ENCODE results near the gene CTNNA1. TPM values are rescaled to one million over a fixed set of nuclear protein-coding genes. Genes with fewer than 3 reads are reported as not detected.
A peak's percentile ranks its signal among the peaks of the same experiment; 100 is the strongest.

Gene CTNNA1
- total RNA-seq, 3 donors from 2014 or later = 347 to 457 (median 380) TPM

DNA sequence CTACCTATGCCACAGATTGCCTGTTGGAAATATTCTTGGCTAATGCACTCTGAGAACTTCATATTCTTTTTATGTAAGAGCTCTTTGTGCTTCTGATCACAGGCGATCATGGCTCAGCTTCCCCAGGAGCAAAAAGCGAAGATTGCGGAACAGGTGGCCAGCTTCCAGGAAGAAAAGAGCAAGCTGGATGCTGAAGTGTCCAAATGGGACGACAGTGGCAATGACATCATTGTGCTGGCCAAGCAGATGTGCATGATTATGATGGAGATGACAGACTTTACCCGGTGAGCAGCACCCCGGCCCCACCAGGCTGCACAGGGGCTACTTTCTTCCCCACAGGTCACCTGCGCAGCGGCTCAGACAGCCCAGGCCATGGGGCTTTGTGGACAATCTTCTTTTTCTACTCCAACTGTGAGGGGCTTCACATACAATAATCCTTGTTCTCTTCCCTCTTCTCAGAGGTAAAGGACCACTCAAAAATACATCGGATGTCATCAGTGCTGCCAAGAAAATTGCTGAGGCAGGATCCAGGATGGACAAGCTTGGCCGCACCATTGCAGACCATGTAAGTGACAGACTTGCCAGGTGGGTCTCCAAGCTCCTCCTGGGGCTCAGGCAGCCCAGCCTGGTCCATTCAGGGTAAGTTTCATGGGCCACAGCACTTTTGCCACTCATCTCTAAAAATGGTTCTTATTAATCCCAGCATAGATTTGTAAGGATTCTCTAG is 177.3 kb downstream of the CTNNA1 start:
- peaks cover 5% of the 10 kb centered on the region for H3K36me3 ChIP-seq (ENCODE audit: low read depth)
- TF ChIP-seq, protein P1, sequence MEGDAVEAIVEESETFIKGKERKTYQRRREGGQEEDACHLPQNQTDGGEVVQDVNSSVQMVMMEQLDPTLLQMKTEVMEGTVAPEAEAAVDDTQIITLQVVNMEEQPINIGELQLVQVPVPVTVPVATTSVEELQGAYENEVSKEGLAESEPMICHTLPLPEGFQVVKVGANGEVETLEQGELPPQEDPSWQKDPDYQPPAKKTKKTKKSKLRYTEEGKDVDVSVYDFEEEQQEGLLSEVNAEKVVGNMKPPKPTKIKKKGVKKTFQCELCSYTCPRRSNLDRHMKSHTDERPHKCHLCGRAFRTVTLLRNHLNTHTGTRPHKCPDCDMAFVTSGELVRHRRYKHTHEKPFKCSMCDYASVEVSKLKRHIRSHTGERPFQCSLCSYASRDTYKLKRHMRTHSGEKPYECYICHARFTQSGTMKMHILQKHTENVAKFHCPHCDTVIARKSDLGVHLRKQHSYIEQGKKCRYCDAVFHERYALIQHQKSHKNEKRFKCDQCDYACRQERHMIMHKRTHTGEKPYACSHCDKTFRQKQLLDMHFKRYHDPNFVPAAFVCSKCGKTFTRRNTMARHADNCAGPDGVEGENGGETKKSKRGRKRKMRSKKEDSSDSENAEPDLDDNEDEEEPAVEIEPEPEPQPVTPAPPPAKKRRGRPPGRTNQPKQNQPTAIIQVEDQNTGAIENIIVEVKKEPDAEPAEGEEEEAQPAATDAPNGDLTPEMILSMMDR (IDR thresholded peaks at IDR 0.05) = no peak
- H3K4me1 ChIP-seq (ENCODE audit: low read depth) = peaks cover 2% of the 10 kb centered on the region
- H3K9me3 ChIP-seq = no peaks in the 10 kb centered on the region
- intact Hi-C loops (cut with DNase I, micrococcal nuclease) = no loop called here
- DNase-seq (no peak), ATAC-seq (no peak)
- no peak overlapping the region for H3K4me3 ChIP-seq

DNA sequence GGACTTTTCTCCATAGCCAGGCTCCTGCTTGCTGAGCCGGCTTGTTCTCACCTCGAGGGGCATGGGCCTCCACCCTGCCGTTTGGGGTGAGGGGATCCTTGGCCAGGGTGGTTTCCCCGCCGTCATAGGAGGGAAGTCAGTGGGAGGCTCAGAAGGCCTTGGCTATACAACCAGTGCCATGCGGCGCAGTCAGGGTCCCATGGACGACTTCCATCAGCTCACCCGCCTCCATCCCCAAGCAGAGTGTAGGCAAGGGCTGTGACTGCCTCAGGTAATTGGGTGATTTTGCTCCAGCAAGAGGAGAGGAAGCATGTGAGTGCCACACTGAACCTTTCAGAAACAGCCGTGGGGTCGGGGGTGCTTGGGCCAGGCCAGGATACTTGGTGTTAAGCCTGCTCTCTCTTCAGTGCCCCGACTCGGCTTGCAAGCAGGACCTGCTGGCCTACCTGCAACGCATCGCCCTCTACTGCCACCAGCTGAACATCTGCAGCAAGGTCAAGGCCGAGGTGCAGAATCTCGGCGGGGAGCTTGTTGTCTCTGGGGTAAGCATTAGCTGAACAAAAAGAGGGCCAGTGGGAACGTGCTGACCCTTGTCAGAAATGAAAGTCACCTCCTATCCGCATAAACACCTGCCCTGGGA is 179.1 kb downstream of the CTNNA1 start:
- Histone ChIP-seq H3K9me3 (no peaks in the 10 kb centered on the region), H3K36me3 (ENCODE audit: low read depth) (peaks cover 5% of the 10 kb centered on the region), H3K4me1 (ENCODE audit: low read depth) (no peaks in the 10 kb centered on the region), H3K4me3 (no peak overlapping the region)
- peak in 1 of 3 donors; percentile 39 for DNase-seq
- TF ChIP-seq, protein P1 (IDR thresholded peaks at IDR 0.05) = no peak
- intact Hi-C loops (cut with DNase I, micrococcal nuclease) = no loop called here
- ATAC-seq = no peak

DNA sequence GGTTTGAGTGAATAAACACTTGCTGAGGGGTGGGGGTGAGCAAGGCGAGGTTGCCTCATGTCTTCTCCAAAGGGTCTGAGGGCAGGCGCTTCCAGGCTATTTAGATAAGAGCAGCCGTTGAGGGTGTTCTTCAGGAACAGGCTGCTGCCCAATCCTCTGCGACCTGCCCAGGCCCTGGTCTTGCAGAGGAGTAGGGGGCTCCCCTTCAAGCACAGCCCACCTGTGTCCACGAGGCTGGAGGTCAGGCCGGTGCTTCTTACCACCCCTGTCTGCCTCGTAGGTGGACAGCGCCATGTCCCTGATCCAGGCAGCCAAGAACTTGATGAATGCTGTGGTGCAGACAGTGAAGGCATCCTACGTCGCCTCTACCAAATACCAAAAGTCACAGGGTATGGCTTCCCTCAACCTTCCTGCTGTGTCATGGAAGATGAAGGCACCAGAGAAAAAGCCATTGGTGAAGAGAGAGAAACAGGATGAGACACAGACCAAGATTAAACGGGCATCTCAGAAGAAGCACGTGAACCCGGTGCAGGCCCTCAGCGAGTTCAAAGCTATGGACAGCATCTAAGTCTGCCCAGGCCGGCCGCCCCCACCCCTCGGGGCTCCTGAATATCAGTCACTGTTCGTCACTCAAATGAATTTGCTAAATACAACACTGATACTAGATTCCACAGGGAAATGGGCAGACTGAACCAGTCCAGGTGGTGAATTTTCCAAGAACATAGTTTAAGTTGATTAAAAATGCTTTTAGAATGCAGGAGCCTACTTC is 180.5 kb downstream of the CTNNA1 start:
- H3K9me3 ChIP-seq = no peaks in the 10 kb centered on the region
- no peaks in the 10 kb centered on the region for H3K4me1 ChIP-seq (ENCODE audit: low read depth)
- no peak overlapping the region for H3K4me3 ChIP-seq
- H3K36me3 ChIP-seq (ENCODE audit: low read depth) = peaks cover 5% of the 10 kb centered on the region
- TF ChIP-seq, protein P1 (IDR thresholded peaks at IDR 0.05) = no peak
- DNase-seq = peak in 1 of 3 donors; percentile 29
- intact Hi-C loops (cut with DNase I, micrococcal nuclease) = no loop called here
- no peak for ATAC-seq

DNA sequence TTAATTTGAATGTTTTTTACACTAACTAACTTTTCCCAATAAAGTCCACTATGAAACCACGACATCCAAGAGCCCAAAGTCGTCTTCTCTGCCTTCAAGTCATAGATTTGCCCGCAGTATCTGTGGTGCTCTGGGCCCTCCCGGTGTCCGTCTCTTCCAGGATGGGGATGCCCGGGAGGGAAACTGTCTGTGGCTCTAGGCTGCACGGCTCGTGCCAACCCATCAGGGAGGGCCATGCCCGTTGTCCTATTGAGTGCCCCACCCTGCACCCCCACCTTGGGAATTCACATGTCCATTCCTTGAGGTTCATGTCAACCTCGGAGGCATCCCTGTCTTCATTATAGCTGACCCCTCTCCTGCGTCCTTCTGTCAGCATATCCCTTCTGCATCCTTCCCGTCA is 181.7 kb downstream of the CTNNA1 start:
- H3K4me3 ChIP-seq = no peak overlapping the region
- intact Hi-C loops (cut with DNase I, micrococcal nuclease) = no loop called here
- no peaks in the 10 kb centered on the region for H3K9me3 ChIP-seq
- no peak for ATAC-seq
- TF ChIP-seq, protein P1 (IDR thresholded peaks at IDR 0.05) = no peak
- H3K4me1 ChIP-seq (ENCODE audit: low read depth) = no peaks in the 10 kb centered on the region
- peaks cover 5% of the 10 kb centered on the region for H3K36me3 ChIP-seq (ENCODE audit: low read depth)
- no peak for DNase-seq

DNA sequence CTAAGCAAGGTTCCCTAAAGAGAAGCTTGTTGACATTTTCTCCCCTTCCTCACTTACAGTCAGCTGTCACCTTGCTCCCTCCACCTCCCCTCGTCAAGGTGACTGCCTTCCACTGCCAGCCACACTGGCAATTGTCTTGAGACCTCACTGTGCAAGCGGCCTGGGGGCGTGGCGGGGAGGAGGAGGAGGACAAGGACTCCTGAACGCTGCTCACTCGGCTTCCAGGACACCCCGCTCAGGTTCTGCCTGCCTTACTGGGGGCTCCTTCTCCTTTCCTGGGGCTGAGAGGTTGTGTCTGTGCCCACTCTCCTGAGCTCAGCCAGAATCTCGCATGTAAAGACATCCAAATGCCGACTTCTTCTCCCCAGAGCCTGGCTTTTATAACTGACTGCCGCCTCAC is 182.2 kb downstream of the CTNNA1 start:
- intact Hi-C loops (cut with DNase I, micrococcal nuclease) = no loop called here

More for the DNA sequence above, 182.2 kb downstream of the CTNNA1 start:
- Histone ChIP-seq H3K36me3 (ENCODE audit: low read depth) (peaks cover 5% of the 10 kb centered on the region), H3K4me1 (ENCODE audit: low read depth) (no peaks in the 10 kb centered on the region), H3K9me3 (no peaks in the 10 kb centered on the region), H3K4me3 (no peak overlapping the region)
- TF ChIP-seq, protein P1 (IDR thresholded peaks at IDR 0.05) = no peak
- ATAC-seq (no peak), DNase-seq (peak in 1 of 3 donors; percentile 41)

All from mucosa of descending colon (tissue), 3 donors.